HG02970 (cell line): ENCODE measurements around the gene SPIRE1.

ENCODE experiments used
- ATAC-seq: cut with Tn5 transposase; IDR thresholded peaks from one replicate; pipeline ENCODE4 v1.9.1; 2021; ENCODE audit warnings: mild to moderate bottlenecking, moderate library complexity, moderate number of reproducible peaks; ENCODE audit not compliant: unreplicated experiment, low FRiP score

SPIRE1 gene

DNA sequence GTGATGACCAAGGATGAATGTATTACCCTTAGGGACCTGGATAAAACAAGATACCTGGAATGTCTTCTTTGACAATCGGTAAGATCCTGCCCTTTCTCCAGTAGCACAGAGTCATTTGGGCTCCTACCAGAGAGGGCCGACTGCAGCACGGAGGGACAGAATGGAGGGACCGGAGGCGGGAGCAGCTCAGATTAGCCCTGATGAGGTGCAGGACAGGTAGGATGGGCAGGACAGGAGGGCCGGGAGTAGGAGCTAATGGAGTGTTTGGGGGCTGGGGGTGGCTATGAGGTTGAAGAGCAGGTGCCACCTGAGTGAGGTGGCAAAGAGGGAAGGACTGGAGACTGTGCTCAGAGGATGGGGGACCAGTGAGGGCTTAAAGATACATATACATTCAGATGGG, 260.1 kb downstream of the SPIRE1 start:
- ATAC-seq = no peak

DNA sequence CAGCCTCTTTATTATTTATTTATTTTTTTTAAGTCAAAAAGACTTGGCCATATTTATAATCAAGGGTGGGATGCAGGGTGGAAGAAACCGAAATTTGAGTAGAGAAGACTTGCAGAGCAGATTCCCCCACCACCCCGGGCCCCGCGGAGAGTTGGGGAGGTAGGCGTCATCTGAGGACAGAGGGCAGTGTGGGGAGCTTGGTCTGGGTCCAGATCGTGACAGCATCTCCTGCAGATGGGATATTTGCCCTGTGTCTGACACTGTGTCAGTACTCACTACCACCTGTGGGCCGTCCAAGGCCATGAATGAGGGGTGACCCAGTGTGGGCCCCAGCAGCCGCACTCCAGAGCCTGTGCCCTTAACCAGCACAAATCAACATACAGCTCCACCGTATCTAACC, 260.7 kb downstream of the SPIRE1 start:
- ATAC-seq = no peak
